Measurements from ENCODE around the gene DBNDD1. TPM values are rescaled to one million over a fixed set of nuclear protein-coding genes. Genes with fewer than 3 reads are reported as not detected.
A peak's percentile ranks its signal among the peaks of the same experiment; 100 is the strongest.

DBNDD1 gene
- total RNA-seq, 1 donor from 2014 or later = 4.6 TPM

- Histone ChIP-seq H3K27me3 (ENCODE audit: low read depth) (peaks cover 17% of the 10 kb centered on the region), H3K4me3 (peak overlapping the region; percentile 58), H3K36me3 (peaks cover 19% of the 10 kb centered on the region), H3K4me1 (peaks cover 13% of the 10 kb centered on the region), H3K27ac (replicated peaks) (no peak overlapping the region), H3K9me3 (replicated peaks) (no peaks in the 10 kb centered on the region)
- intact Hi-C loops (cut with micrococcal nuclease) = no loop called here
- peak; percentile 65 for DNase-seq
- TF ChIP-seq, protein P1, sequence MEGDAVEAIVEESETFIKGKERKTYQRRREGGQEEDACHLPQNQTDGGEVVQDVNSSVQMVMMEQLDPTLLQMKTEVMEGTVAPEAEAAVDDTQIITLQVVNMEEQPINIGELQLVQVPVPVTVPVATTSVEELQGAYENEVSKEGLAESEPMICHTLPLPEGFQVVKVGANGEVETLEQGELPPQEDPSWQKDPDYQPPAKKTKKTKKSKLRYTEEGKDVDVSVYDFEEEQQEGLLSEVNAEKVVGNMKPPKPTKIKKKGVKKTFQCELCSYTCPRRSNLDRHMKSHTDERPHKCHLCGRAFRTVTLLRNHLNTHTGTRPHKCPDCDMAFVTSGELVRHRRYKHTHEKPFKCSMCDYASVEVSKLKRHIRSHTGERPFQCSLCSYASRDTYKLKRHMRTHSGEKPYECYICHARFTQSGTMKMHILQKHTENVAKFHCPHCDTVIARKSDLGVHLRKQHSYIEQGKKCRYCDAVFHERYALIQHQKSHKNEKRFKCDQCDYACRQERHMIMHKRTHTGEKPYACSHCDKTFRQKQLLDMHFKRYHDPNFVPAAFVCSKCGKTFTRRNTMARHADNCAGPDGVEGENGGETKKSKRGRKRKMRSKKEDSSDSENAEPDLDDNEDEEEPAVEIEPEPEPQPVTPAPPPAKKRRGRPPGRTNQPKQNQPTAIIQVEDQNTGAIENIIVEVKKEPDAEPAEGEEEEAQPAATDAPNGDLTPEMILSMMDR (IDR thresholded peaks at IDR 0.05; ENCODE audit: borderline replicate concordance) = no peak
Measured at GRCh38 chr16:90046971-90047713, 27.9 kb upstream of the DBNDD1 start.

GRCh38 chr16:90046122-90046970 is 27.1 kb upstream of the DBNDD1 start:
- no peak overlapping the region for H3K27ac ChIP-seq (replicated peaks)
- TF ChIP-seq, protein P1 (IDR thresholded peaks at IDR 0.05; ENCODE audit: borderline replicate concordance) = no peak
- no peaks in the 10 kb centered on the region for H3K9me3 ChIP-seq (replicated peaks)
- H3K4me3 ChIP-seq = peak overlapping the region; percentile 58
- intact Hi-C loops (cut with micrococcal nuclease) = no loop called here
- H3K4me1 ChIP-seq = peaks cover 13% of the 10 kb centered on the region
- H3K27me3 ChIP-seq (ENCODE audit: low read depth) = peaks cover 17% of the 10 kb centered on the region
- DNase-seq = no peak
- peaks cover 26% of the 10 kb centered on the region for H3K36me3 ChIP-seq

- H3K27ac ChIP-seq (replicated peaks) = no peak overlapping the region
Measured at GRCh38 chr16:90044111-90044551, 24.9 kb upstream of the DBNDD1 start.

DNA sequence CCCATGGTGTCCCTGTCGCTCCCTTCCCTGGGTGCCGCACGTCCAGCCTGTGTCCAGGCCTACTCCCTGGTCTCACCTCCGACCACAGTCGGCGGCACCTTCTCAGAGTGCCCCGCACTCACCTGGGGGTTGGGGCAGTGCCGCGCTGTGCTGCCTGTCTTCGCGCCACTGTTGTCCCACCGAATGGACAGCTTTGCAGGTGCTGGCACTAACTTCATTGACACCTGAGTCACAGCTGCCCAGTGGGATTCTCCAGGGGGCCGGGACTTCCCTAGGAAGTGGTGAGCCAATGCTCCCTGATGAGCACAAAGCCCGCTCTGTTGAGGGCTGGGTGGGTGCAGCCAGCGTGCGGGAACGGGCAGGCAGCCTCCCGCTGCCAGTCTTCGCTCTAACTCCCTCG is 24.3 kb upstream of the DBNDD1 start:
- no peaks in the 10 kb centered on the region for H3K9me3 ChIP-seq (replicated peaks)
- H3K27ac ChIP-seq (replicated peaks) = no peak overlapping the region
- DNase-seq = no peak
- peaks cover 17% of the 10 kb centered on the region for H3K27me3 ChIP-seq (ENCODE audit: low read depth)
- TF ChIP-seq, protein P1 (IDR thresholded peaks at IDR 0.05; ENCODE audit: borderline replicate concordance) = no peak
- peaks cover 13% of the 10 kb centered on the region for H3K4me1 ChIP-seq
- intact Hi-C loops (cut with micrococcal nuclease) = no loop called here
- H3K4me3 ChIP-seq = no peak overlapping the region
- peaks cover 55% of the 10 kb centered on the region for H3K36me3 ChIP-seq

More at GRCh38 chr16:90044111-90044551, 24.9 kb upstream of the DBNDD1 start:
- Histone ChIP-seq H3K9me3 (replicated peaks) (no peaks in the 10 kb centered on the region), H3K4me1 (peaks cover 13% of the 10 kb centered on the region), H3K27me3 (ENCODE audit: low read depth) (peaks cover 17% of the 10 kb centered on the region), H3K36me3 (peaks cover 48% of the 10 kb centered on the region), H3K4me3 (no peak overlapping the region)
- intact Hi-C loops (cut with micrococcal nuclease) = no loop called here
- TF ChIP-seq, protein P1 (IDR thresholded peaks at IDR 0.05; ENCODE audit: borderline replicate concordance) = no peak
- no peak for DNase-seq

- Histone ChIP-seq H3K4me3 (no peak overlapping the region), H3K4me1 (peaks cover 13% of the 10 kb centered on the region), H3K27me3 (ENCODE audit: low read depth) (peaks cover 17% of the 10 kb centered on the region), H3K27ac (replicated peaks) (no peak overlapping the region), H3K9me3 (replicated peaks) (no peaks in the 10 kb centered on the region), H3K36me3 (peaks cover 59% of the 10 kb centered on the region)
- no peak for DNase-seq
- intact Hi-C loops (cut with micrococcal nuclease) = no loop called here
- TF ChIP-seq, protein P1 (IDR thresholded peaks at IDR 0.05; ENCODE audit: borderline replicate concordance) = no peak
Measured at GRCh38 chr16:90042946-90043514, 23.8 kb upstream of the DBNDD1 start.
